ENCODE measurements around the gene CNN2.

The CNN2 gene

DNA sequence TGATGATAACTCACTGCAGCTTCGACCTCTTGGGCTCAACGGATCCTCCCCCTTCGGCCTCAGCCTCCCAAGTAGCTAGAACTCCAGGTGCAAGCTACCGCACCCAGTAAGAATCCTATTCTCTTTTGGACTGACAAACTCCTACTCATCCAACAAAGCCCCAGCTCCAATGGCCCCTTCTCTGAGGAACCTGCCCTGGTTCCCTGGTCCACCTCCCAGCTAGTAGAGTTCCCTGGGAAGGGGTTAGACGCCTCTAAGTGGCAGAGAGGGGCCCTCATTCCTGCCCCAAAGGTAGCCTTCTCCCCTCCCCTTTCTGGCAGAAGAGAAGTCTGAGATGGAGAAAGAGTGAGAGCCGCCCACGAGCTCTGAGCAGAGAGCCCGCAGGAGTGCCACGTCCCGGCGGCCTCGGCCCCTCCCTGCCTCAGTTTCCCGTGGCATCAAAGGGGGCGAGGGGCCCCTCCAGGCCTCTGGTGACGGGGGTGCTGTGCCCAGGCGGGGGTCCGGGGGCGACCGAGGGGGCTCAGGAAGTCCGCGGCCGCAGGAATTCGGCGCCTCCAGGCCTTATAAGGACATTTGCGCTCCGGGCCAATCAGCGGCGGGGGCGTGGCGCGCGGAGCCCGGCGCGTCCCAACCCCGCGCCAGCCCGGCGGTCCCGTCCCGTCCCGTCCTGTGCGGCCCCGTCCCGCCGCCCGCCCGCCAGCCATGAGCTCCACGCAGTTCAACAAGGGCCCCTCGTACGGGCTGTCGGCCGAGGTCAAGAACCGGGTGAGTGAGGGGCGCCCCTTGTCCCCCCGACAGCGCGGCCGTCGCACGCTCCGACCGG lies at the start of gene CNN2:
CNN2 (plus strand) TSS at position 649 of the 823 bp plus-strand sequence; CDS start at position 703, 54 bp downstream.
- peak in 2 of 10 donors; percentile 28 to 46 for DNase-seq
- intact Hi-C loops (cut with DNase I): no loop called here

- DNase-seq: no peak
- intact Hi-C loops (cut with DNase I): no loop called here
Observed at GRCh38 chr19:977058-977464, 49.3 kb upstream of the CNN2 start.

DNA sequence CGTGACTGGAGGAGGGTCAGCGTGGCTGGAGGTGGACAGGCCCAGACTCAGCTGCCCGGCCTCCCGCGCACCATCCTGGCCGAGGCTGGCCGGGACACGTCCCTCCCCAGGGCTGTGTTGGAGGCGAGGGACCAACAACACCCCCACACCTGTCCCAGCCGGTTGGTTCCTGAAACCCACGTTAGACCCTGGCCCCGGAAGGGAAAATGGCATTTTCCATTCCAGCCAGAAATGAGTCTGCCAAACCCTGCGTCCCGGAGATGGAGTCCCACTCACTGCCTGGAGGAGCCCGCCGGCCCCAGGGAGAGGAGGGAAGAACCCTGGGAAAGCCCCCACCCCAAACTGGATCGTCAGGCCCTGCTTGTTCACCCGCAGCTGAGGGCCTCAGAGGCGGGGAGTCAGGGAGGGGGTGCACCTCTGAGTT lies 47.1 kb upstream of the CNN2 start:
- no peak for DNase-seq
- intact Hi-C loops (cut with DNase I): no loop called here

GRCh38 chr19:980133-980998 lies 46.0 kb upstream of the CNN2 start:
- intact Hi-C loops (cut with DNase I): loop anchor here (5.0 kb wide), 1 partner anchor 118 kb away; no protein-coding TSS in a partner anchor
- no peak for DNase-seq

DNA sequence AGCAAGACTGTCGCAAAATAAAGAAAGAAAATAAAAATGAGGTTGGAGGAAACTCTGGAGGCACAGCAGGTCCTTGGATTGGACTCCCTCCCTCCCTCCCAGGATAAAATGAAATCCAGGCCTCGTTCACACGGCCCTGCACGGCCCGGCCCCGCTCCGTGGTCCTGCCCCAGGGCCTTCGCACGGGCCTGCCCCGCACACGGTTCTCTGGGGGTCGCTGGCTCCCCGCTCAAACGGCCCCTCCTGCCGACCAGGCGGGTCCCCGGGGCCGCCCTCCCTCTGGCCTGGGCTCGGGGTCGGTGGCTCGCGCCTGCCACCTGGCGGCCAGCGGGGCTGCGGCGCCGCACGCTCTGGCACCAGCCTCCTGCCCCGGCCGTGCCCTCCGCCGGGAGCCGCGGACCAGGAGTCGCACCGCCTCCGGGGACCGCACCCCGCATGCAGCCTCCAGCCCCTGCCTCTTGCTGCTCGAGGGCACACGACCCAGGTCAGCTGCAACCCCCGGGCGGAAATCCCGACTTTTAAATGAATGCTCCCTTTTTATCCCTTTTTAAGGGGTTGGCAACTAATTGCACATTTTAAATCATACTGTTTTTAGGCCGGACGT lies 43.7 kb upstream of the CNN2 start:
- peak; percentile 44 to 96 (median 74) for DNase-seq

DNA sequence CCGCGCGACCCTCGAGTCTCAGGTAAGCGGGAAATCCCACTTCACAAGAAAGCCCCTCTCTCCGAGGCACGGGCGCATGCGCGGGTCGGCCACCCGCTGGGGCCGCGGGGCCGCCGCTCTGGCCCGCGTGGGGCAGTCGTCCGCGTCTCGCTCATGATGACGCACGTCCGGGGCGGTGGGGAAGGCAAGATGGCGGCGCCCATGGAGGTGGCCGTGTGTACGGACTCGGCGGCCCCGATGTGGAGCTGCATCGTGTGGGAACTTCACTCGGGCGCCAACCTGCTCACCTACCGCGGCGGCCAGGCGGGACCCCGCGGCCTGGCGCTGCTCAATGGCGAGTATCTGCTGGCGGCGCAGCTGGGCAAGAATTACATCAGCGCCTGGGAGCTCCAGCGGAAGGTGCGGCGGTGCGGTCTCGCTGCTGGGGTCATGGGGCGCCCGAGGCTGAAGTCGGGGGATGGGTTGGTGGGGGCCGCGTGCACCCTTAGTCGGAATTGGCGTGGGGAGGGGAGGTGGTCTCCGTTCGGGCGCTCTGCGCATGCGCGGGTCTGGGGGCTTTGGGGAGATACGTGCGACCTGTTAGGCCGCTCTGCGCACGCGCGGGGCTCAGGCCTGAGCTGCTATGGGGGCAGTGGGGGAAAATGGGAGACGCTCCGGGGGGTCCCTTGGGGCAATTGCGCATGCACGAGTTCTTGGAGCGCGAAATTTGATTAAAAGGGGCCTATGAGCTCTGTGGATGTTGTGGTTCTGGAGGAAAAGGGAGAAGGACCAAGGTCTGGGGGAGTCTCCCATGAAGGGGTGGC lies 42.0 kb upstream of the CNN2 start, which contains the start of gene WDR18:
WDR18 (plus strand) TSS at position 181 of the 803 bp plus-strand sequence; CDS start at position 190, 9 bp downstream.
- intact Hi-C loops (cut with DNase I): loop anchor here (5.0 kb wide), 1 partner anchor 122 kb away; no protein-coding TSS in a partner anchor
- DNase-seq: peak; percentile 90 to 99 (median 96)

More for the DNA sequence above, 43.7 kb upstream of the CNN2 start:
- intact Hi-C loops (cut with DNase I): loop anchor here (1.0 to 5.0 kb wide), 2 partner anchors 61 to 120 kb away; no protein-coding TSS in a partner anchor

- intact Hi-C loops (cut with DNase I): no loop called here
- no peak for DNase-seq
Observed at GRCh38 chr19:986083-986482, 40.3 kb upstream of the CNN2 start.

DNA sequence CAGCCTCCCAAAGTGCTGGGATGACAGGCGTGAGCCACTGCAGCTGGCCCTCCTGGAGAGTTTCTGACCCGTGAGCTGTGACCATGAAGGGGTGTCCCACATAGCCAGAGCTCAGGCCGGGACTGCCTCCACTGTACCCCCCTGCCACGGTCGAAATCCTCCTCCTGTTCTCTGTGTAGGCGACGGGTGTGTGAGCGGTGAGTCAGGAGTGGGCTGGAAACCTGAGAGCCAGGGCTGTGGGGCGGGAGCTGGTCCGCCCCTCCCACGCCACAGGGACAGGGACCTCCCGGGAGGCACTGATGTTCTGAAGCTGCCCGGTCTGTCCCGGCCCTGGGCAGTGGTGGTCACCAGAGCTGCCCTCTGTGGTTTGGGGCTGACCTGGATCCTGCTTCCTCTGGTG lies 38.3 kb upstream of the CNN2 start:
- intact Hi-C loops (cut with DNase I): no loop called here
- DNase-seq: peak in 1 of 10 donors; percentile 79

GRCh38 chr19:988510-988909 lies 37.9 kb upstream of the CNN2 start:
- peak in 1 of 10 donors; percentile 76 for DNase-seq
- intact Hi-C loops (cut with DNase I): no loop called here

DNA sequence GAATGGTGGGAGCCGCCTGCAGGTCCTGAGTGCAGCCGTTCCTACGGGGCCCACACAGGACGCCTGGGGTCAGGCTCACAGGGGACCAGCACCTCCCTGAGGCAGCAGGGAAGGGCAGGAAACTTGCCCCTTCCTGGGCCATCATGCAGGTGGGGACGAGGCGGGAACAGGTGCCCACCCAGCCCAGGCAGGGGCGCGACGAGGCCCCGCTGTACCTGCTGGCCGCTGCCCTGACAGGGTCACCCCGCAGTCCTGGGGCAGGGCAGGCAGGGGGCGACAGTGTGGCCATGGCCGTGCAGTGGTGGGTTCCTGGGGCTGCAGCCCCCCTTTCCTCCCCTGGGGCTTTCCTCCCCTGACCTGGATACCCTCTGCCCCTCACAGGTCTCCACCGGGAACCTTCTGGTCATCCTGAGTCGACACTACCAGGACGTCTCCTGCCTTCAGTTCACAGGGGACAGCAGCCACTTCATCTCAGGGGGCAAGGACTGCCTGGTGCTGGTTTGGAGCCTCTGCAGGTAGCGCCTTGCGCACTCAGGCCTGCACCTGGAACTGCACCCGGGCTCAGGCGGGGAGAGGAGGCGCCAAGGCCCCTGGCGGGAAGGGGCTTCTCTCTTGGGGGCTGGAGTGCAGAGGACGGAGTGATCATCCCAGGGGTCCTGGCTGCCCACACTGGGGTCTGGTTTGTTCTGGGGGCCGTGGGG lies 36.9 kb upstream of the CNN2 start:
- DNase-seq: peak in 1 of 10 donors; percentile 80
- intact Hi-C loops (cut with DNase I): no loop called here

DNA sequence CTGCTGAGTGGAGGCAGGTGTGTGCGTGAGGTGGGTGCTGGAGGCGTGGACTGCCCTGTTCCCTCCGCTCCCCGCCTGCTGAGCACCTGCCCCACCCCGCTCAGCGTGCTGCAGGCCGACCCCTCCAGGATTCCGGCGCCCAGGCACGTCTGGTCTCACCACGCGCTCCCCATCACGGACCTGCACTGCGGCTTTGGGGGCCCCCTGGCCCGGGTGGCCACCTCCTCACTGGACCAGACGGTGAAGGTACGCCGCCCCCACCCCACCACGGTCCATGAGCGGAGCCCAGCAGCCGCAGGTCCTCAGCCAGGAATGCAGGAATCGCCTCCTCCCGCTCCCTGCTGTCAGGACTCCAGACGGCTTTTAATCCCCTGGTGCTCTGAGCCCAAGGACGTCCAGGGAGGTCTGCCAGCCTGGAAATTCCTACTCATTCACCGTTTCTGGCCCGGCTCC lies 36.3 kb upstream of the CNN2 start:
- intact Hi-C loops (cut with DNase I): no loop called here
- peak in 1 of 10 donors; percentile 74 for DNase-seq

DNA sequence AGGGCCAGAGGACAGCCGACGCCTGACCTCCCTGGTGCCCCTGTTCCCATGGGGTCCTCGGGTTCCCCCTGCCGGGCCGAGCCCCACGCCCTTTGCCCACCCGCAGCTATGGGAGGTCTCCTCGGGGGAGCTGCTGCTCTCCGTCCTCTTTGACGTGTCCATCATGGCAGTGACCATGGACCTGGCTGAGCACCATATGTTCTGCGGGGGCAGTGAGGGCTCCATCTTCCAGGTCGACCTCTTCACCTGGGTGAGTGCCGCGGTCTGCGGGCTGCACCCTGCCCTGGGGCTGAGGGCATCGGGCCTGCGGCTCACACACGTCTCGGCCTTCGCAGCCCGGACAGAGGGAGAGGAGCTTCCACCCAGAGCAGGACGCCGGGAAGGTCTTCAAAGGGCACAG lies 35.7 kb upstream of the CNN2 start:
- intact Hi-C loops (cut with DNase I): no loop called here
- DNase-seq: peak in 1 of 10 donors; percentile 83

GRCh38 chr19:991174-991931 lies 35.1 kb upstream of the CNN2 start:
- DNase-seq: peak in 1 of 10 donors; percentile 73
- intact Hi-C loops (cut with DNase I): no loop called here

DNA sequence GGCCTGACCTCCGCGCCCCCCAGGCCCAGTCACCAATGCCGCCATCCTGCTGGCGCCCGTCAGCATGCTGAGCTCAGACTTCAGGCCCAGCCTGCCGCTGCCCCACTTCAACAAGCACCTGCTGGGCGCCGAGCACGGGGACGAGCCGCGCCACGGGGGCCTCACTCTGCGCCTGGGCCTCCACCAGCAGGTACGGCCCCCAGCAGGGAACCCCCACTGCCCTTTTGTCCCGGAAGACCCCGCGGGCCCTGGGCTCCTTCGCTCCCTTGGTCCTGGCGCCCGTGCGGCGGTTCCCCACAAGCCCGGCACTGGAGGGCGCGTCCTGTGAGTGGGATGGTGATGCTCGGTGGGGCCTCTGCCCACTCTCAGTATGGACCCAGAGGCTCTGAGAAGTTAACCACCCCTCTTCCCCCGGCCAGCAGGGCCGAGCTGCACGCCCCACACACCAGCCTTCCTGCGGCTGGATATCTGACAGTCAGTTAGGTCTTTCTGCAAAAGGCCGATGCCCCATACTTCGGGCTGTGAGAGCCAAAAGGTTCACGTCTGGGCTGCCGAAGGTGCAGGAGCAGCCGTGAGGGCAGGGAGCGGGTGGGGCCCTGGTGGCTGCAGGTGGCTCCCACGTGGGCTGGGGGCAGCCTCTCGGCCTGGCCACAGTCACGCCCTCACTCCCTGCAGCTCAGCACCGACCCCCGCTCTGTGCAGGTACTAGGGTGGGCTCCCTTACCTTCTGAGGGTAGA lies 34.3 kb upstream of the CNN2 start:
- peak in 1 of 10 donors; percentile 85 for DNase-seq
- intact Hi-C loops (cut with DNase I): no loop called here

GRCh38 chr19:992670-993055 lies 33.7 kb upstream of the CNN2 start:
- intact Hi-C loops (cut with DNase I): no loop called here
- DNase-seq: no peak

DNA sequence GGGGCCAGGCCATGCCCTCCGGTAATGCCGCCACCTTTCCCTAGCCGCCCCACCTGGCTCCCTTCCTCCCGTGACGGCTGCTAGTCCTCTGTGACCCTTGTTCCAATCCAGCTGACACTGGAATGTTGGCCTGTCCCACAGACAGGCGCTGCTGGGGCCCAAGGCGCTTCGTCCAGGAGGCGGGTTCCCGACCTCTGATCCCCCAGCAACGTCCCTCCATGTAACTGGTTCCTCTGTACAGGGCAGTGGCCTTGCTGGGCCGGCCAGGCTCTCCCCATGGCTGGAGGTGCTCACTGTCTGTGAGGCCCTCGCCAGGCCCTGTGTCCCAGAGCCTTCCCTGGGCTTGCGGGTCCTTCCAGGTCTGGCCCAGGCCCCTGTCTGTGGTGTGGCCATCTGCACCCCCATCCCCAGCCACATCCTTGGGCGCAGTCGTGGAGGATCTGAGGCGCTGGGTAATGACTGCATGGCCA lies 33.0 kb upstream of the CNN2 start:
- DNase-seq: no peak
- intact Hi-C loops (cut with DNase I): no loop called here

- no peak for DNase-seq
- intact Hi-C loops (cut with DNase I): no loop called here
Observed at GRCh38 chr19:993831-994393, 32.5 kb upstream of the CNN2 start.
